K562 treated with DMSO at 1 percent for 48 hours (cell line): Measurements from ENCODE around the gene NRP2. TPM values are rescaled to one million over a fixed set of nuclear protein-coding genes. Genes with fewer than 3 reads are reported as not detected.

ENCODE experiments used
- total RNA-seq: library from RNA; unstranded; fragments of 300-600 nt; gene quantifications from 2 replicates; pipeline ENCODE4 v1.2.3, GENCODE V29; 2022; ENCODE audit warnings: low replicate concordance; ENCODE audit errors: extremely low read depth

Gene NRP2
- not detected in 2 replicates for total RNA-seq

DNA sequence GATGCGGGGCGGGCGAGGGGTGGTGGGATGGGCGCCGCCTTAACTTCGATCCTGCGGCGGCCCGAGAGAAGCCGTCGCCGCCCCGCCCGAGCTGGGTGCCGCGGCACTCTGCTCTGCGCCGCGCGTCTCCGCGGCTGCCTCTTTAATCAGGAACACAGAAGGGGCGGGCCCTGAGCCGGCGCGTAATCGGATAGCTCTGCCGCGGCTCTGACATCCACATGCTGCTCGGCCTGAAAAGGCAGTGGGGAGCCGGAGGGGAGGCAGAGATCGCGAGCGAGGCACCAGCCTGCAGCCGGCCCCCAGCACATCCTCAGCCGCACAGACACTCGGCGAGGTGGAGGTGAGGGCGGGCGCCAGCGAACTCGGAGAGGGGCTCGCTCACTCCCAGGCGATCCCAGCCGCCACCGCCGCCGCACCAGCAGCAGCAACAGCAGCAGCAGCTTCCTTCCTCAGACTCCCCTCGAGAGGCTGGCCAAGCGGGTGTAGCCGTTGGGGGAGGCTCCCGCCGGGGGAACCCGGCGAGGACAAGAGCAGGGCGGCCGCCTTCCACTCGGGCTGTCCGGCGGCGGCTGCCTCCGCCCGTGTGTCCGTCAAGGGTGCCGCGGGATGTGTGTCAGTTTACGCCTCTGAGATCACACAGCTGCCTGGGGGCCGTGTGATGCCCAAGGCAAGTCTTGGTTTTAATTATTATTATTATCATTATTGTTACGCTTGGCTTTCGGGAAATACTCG lies at the start of gene NRP2:
Gene NRP2, plus strand, starts transcription at position 263 of the 732 bp plus-strand sequence. CDS start 790 bp downstream, outside the sequence.

